Measurements from ENCODE around the gene CENPT.

GRCh38 chr16:67885545-67885944 lies 38.1 kb upstream of the CENPT start:
- TF ChIP-seq CTCF (IDR thresholded peaks at IDR 0.05; ENCODE audit: borderline replicate concordance, extremely low read depth, low read length, poor library complexity, severe bottlenecking) (no peak), EZH2 (IDR thresholded peaks at IDR 0.05; ENCODE audit: borderline replicate concordance, low read depth, low read length, severe bottlenecking) (no peak)
